GM19025 (cell line): ENCODE data around the gene MYOC.
"Not testable (repeated sequence)": the region's sequence is repeated elsewhere in the genome, so short reads cannot be mapped to it uniquely, and the experiment has no call there.

Experiments
- ATAC-seq: cut with Tn5 transposase; IDR thresholded peaks from one replicate; pipeline ENCODE4 v1.9.1; 2021; ENCODE audit warnings: mild to moderate bottlenecking, low read depth, moderate library complexity; ENCODE audit not compliant: unreplicated experiment

The MYOC gene

GRCh38 chr1:171652234-171652822 lies at the start of gene MYOC:
Gene MYOC (minus strand): TSS chr1:171652688. CDS start chr1:171652611, 77 bp downstream.
- no peak for ATAC-seq

- ATAC-seq = no peak
These were observed 47.0 kb upstream of the MYOC start for GRCh38 chr1:171699531-171699930.

DNA sequence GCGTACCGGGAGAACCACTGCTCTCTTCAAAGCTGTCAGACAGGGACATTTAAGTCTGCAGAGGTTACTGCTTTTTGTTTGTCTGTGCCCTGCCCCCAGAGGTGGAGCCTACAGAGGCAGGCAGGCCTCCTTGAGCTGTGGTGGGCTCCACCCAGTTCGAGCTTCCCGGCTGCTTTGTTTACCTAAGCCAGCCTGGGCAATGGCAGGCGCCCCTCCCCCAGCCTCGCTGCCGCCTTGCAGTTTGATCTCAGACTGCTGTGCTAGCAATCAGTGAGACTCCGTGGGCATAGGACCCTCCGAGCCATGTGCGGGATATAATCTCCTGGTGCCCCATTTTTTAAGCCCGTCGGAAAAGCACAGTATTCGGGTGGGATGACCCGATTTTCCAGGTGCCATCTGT lies 43.3 kb upstream of the MYOC start:
- ATAC-seq = not testable (repeated sequence)

GRCh38 chr1:171693541-171693940 lies 41.1 kb upstream of the MYOC start:
- ATAC-seq = not testable (repeated sequence)

DNA sequence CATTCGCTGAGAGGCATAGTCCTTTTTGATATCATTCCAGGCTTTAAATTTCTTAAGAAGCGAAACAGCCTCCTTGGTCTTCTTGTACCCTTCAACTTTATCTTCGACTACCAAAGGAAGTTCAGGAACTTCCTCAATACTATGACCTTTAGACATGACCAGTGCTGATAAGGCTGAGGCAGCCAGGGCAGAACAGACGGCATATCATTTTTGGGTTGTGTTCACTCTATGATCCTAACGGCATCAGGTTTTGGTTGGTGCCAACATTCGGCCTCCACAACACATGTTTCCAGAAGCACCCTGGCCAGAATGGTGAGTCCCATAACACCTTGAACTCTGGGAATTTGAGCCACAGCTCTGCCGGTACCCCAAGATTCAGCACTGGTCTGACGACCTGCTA lies 31.4 kb upstream of the MYOC start:
- no peak for ATAC-seq

GRCh38 chr1:171680339-171680738 lies 27.9 kb upstream of the MYOC start:
- ATAC-seq = no peak

- no peak for ATAC-seq
These were observed 24.3 kb upstream of the MYOC start for GRCh38 chr1:171676823-171677222.

GRCh38 chr1:171674431-171675405 lies 22.2 kb upstream of the MYOC start:
- ATAC-seq = no peak

GRCh38 chr1:171670739-171671138 lies 18.3 kb upstream of the MYOC start:
- no peak for ATAC-seq

DNA sequence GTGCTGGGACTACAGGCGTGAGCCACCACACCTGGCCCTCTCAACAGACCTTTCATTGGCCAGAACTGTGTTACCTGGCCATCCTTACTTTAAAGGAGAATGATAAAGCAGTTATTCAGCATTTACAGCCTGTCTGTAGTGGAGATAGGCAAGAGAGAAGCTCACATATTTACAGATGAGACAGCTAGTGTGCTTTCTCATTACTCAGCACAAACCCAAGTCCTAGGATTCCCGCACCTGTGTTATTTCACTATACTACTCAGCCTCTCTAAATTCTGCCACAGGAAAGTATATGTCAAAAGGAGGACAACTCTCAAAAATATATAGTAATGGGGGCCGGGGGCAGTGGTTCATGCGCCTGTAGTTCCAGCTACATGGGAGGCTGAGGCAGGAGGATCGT lies 15.9 kb upstream of the MYOC start:
- no peak for ATAC-seq

- no peak for ATAC-seq
These were observed 13.8 kb upstream of the MYOC start for GRCh38 chr1:171666114-171666769.

DNA sequence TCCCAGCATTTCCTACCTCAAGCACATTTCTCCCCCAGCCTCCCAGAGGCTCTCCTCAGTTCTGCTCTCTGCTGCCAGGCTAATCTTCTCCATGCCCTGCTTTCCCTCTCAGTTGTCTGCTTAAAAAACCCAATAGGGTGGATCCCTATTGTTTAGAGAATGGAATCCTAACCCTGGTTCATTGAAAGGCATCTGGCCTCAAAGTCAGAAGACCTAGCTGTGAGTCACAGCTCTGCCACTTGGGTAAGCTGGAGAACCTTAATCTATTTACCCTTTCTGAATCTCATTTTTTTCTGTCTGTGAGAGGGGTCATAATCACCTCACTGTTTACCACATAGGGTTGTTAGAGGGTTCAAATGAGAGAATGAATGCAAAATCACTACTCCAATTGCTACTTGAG lies 12.5 kb upstream of the MYOC start:
- no peak for ATAC-seq

- no peak for ATAC-seq
These were observed 11.5 kb upstream of the MYOC start for GRCh38 chr1:171663854-171664575.

DNA sequence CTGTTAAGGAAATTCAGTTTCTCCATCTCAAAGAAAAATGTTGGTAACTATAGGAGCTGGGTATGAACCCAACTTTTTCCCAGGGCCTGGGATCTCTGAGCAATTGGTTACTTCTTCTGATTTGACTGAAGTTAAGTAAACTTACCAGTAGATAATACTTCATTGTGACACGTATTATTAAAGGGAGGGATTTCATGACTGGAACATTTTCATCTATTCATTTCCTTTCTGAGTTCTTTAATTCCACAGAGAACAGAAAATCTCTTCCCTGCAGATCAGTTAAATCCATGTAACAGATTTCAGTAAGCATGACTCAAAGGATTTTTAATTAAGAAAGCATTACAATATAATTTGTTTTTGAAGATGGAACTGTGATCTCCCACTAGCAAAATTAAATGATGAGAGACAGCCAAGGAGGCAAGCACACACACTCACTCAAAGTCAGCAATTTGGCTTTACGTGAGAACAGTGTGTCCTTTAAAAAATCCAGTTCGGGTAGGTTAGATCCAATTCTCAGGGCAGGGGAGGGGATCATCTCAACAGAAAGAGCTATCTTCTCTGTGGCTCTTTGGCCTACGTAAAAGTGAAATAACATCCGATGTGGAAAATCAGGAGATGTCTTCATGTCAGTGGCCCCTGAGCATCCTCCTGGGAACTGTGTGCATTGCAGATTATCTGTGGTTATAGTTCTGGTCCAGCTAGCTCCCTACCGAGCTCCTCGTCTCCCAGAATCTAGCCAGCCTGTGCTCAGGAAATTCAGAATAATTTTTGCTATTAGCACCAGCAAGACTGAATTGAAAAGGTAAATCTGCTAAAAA lies 10.8 kb upstream of the MYOC start:
- no peak for ATAC-seq

DNA sequence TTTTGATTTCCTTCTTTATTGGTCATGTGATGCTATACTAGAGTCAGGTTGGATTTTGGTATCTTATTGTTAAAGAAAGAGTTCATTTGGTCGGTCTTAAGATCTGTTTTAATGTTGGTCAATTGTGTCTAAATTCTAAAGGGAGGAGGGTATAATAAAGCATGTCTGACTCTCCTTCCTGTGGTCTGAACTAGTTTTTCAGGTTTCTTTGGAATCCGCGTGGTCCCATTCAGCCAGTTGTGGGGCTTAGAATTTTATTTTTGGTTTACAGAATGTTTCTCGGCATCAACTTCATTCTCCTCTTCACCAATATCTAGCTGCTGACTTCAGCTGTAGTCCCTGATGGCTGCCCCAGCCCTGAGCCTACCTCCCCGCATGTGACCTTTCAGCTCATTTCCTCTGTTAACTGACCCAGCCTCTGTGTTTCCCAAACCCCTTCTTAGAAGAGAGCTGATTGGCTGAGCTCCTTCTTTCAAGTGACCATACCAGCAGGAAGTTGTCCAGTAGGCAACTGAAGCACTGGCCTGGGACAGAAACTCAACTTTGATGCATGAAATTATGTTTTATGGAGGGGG lies 8.7 kb upstream of the MYOC start:
- no peak for ATAC-seq

- ATAC-seq = not testable (repeated sequence)
These were observed 3.7 kb upstream of the MYOC start for GRCh38 chr1:171656206-171656605.

DNA sequence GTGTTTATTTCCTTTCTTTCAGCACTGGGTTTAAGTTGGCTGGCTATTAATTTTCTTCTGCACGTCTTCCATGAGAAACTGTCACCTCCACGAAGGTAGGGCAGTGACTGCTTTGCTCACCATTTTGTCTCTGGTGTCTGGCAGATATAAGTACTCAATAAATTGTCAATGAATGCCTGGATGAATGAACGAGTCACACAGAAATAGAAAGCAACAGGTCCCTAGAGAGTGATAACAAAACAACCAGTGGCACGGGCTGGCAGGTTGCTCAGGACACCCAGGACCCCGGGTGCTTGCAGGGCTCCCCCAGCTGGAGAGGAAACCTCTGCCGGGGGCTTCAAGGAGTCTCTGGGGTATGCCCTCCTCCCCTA lies 3.2 kb upstream of the MYOC start:
- ATAC-seq = no peak

DNA sequence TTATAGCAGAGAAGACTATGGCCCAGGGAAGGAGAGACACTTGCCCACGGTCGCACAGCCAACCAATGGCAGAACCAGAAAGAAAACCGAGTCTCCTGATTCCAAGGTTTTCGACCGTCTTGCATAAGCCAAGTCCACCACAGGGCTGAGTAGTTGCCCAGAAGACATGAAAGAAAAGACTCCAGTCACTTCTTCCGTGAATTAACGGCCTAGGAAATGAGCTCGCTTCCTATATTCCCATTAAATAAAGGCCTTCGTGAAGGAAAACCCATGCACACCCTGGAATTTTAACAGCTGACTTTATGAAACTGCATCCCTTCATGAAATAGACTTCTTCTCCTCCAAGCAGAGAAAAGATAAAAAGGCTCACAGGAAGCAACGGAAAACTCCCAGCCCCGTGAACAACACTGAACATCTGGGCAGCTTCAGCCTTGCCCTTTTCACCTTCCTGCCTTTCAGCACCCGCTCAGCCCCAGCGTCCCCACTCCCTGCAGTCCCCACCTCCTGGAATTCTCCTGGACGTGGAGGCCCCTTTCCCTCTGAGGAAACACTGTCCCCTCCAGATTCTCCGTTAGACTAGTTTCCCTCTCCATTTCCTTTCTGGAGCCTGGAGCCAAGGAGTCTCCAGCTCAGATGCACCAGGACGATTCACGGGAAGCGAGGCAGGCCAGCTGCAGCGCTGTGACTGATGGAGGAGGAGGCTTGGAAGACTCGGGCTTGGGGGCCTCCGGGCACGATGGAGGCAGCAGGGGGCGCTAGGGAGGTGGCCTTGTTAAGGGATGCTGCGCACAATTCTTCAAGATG lies 2.7 kb upstream of the MYOC start:
- ATAC-seq = no peak
